Measurements from ENCODE around the gene PLCB4. TPM values are rescaled to one million over a fixed set of nuclear protein-coding genes. Genes with fewer than 3 reads are reported as not detected.
A peak's percentile ranks its signal among the peaks of the same experiment; 100 is the strongest.

PLCB4 gene
- polyA plus RNA-seq, 3 donors, result not detected

DNA sequence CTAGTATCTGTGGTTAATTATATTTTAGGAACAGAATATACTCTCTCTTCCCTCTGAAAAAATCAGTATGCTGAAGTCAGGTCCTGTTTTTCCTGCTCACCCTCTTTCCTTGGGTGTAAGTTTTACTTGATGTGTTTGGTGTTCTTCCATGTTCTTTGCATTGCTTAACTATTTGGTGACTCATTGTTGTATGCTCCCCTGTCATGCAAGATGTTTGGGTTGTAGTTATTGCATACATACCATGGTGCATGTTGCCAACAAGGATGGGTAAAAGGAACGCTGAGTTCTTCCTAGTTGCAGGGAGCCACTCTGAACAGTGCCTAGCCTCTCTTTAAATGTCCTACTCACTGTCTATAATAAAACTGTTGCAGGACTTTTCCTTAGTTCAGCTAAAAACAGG is 237.6 kb downstream of the PLCB4 start:
- no peak overlapping the region for H3K9ac ChIP-seq (ENCODE audit: insufficient read depth, low read length, poor library complexity, severe bottlenecking)
- intact Hi-C loops (cut with micrococcal nuclease), result no loop called here
- Mint-ChIP-seq H3K4me3 (no peak overlapping the region), H3K36me3 (no peaks in the 10 kb centered on the region), H3K27me3 (ENCODE audit: low read depth in 3 of 3) (peaks cover 0 to 2% (median 2%) of the 10 kb centered on the region in 3 donors), H3K9me3 (peaks cover 0 to 3% (median 0%) of the 10 kb centered on the region in 7 donors), H3K4me1 (peaks cover 3% of the 10 kb centered on the region), H3K27ac (no peak overlapping the region)
- no peak overlapping the region for H3K4me2 ChIP-seq (replicated peaks; ENCODE audit: extremely low read depth, low read length, poor library complexity, severe bottlenecking)
- H3K79me2 ChIP-seq (ENCODE audit: insufficient read depth, low read length), result no peaks in the 10 kb centered on the region
- H3K36me3 ChIP-seq (replicated peaks in 1 of 2; ENCODE audit: control insufficient read depth in 1 of 2, insufficient read depth in 2 of 2, low read length in 2 of 2), result no peaks in the 10 kb centered on the region
- H3K9me3 ChIP-seq (replicated peaks in 1 of 2; ENCODE audit: control insufficient read depth in 1 of 2, insufficient read depth in 1 of 2, low read length in 2 of 2), result no peaks in the 10 kb centered on the region
- TF ChIP-seq, protein P1, sequence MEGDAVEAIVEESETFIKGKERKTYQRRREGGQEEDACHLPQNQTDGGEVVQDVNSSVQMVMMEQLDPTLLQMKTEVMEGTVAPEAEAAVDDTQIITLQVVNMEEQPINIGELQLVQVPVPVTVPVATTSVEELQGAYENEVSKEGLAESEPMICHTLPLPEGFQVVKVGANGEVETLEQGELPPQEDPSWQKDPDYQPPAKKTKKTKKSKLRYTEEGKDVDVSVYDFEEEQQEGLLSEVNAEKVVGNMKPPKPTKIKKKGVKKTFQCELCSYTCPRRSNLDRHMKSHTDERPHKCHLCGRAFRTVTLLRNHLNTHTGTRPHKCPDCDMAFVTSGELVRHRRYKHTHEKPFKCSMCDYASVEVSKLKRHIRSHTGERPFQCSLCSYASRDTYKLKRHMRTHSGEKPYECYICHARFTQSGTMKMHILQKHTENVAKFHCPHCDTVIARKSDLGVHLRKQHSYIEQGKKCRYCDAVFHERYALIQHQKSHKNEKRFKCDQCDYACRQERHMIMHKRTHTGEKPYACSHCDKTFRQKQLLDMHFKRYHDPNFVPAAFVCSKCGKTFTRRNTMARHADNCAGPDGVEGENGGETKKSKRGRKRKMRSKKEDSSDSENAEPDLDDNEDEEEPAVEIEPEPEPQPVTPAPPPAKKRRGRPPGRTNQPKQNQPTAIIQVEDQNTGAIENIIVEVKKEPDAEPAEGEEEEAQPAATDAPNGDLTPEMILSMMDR (IDR thresholded peaks at IDR 0.05), result no peak
- no peaks in the 10 kb centered on the region for H3K27me3 ChIP-seq (ENCODE audit: control insufficient read depth in 2 of 2, insufficient read depth in 2 of 2, low read length in 2 of 2)
- no peaks in the 10 kb centered on the region for H4K20me1 ChIP-seq (ENCODE audit: insufficient read depth, low read length)
- peak in 2 of 3 donors; percentile 2 to 27 for DNase-seq
- WGBS (ENCODE audit: insufficient coverage), result 57% methylated on average over 1 of the region's 1 CpG
- no peak overlapping the region for H3K27ac ChIP-seq (ENCODE audit: low read depth in 1 of 2, low read length in 2 of 2)
- no peaks in the 10 kb centered on the region for H3K4me1 ChIP-seq (ENCODE audit: control insufficient read depth in 1 of 2, insufficient read depth in 2 of 2, low read length in 2 of 2)
- H2AFZ ChIP-seq (ENCODE audit: insufficient read depth, low read depth, low read length, poor library complexity, severe bottlenecking), result no peak overlapping the region
- H3K4me3 ChIP-seq (replicated peaks in 1 of 3; ENCODE audit: low read depth in 2 of 3, low read length in 3 of 3), result no peak overlapping the region

DNA sequence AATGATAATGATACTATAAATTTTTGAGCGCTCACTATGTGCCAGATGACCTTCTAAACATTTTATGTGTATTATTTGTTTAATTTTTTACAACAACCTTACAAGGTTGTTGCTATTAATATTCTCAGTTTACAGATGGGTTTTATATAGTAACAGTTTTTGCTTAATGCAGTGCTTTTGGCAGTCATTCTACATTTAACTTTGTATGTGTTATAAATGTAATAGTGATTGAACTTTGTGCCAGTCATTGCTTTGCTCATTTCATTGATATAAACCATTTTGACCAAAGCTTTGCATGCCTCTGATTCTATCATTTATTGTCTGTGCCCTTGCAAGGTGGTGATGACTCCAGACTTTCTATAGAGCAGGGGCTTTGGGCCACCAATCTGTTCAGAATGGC is 239.2 kb downstream of the PLCB4 start:
- H3K36me3 Mint-ChIP-seq, result no peaks in the 10 kb centered on the region
- H3K4me1 Mint-ChIP-seq, result peaks cover 3% of the 10 kb centered on the region
- no CpG with 5 or more reads among the region's 1 CpG for WGBS (ENCODE audit: insufficient coverage)

More for the DNA sequence above, 239.2 kb downstream of the PLCB4 start:
- Histone ChIP-seq H3K4me2 (replicated peaks; ENCODE audit: extremely low read depth, low read length, poor library complexity, severe bottlenecking) (no peak overlapping the region), H3K27ac (ENCODE audit: low read depth in 1 of 2, low read length in 2 of 2) (no peak overlapping the region), H3K9me3 (replicated peaks in 1 of 2; ENCODE audit: control insufficient read depth in 1 of 2, insufficient read depth in 1 of 2, low read length in 2 of 2) (no peaks in the 10 kb centered on the region), H3K79me2 (ENCODE audit: insufficient read depth, low read length) (no peaks in the 10 kb centered on the region), H2AFZ (ENCODE audit: insufficient read depth, low read depth, low read length, poor library complexity, severe bottlenecking) (no peak overlapping the region), H3K36me3 (replicated peaks in 1 of 2; ENCODE audit: control insufficient read depth in 1 of 2, insufficient read depth in 2 of 2, low read length in 2 of 2) (no peaks in the 10 kb centered on the region), H3K9ac (ENCODE audit: insufficient read depth, low read length, poor library complexity, severe bottlenecking) (no peak overlapping the region), H3K27me3 (ENCODE audit: control insufficient read depth in 2 of 2, insufficient read depth in 2 of 2, low read length in 2 of 2) (no peaks in the 10 kb centered on the region), H3K4me3 (replicated peaks in 1 of 3; ENCODE audit: low read depth in 2 of 3, low read length in 3 of 3) (no peak overlapping the region), H4K20me1 (ENCODE audit: insufficient read depth, low read length) (no peaks in the 10 kb centered on the region), H3K4me1 (ENCODE audit: control insufficient read depth in 1 of 2, insufficient read depth in 2 of 2, low read length in 2 of 2) (no peaks in the 10 kb centered on the region)
- Mint-ChIP-seq H3K27me3 (ENCODE audit: low read depth in 3 of 3) (peaks cover 0 to 2% (median 2%) of the 10 kb centered on the region in 3 donors), H3K4me3 (no peak overlapping the region), H3K9me3 (peaks cover 0 to 1% (median 0%) of the 10 kb centered on the region in 7 donors), H3K27ac (no peak overlapping the region)
- intact Hi-C loops (cut with micrococcal nuclease), result no loop called here
- DNase-seq, result no peak
- TF ChIP-seq, protein P1 (IDR thresholded peaks at IDR 0.05), result no peak

Data from CD14-positive monocyte (primary cell).